Neural crest cell (in vitro differentiated cells): ENCODE results near the gene KIAA1217. TPM values are rescaled to one million over a fixed set of nuclear protein-coding genes. Genes with fewer than 3 reads are reported as not detected.
A peak's percentile ranks its signal among the peaks of the same experiment; 100 is the strongest.

Experiments
- DNase-seq: peaks from one replicate; pipeline ENCODE4 v3.0.0; 2021; ENCODE audit warnings: low read depth, mixed read lengths, low spot score
- H3K27ac Mint-ChIP-seq: one replicate; pipeline ENCODE4 v1.8.0; 2021; ENCODE audit warnings: mild to moderate bottlenecking, mixed read lengths; ENCODE audit not compliant: unreplicated experiment
- H3K27me3 Mint-ChIP-seq: 2 replicates; pipeline ENCODE4 v1.8.0; 2021; ENCODE audit warnings: low read depth, mild to moderate bottlenecking, mixed read lengths
- H3K36me3 Mint-ChIP-seq: 2 replicates; pipeline ENCODE4 v1.8.0; 2021; ENCODE audit warnings: low read depth, mild to moderate bottlenecking, mixed read lengths
- H3K4me1 Mint-ChIP-seq: 2 replicates; pipeline ENCODE4 v1.8.0; 2021; ENCODE audit warnings: mixed read lengths
- H3K4me3 Mint-ChIP-seq: one replicate; pipeline ENCODE4 v1.8.0; 2021; ENCODE audit warnings: mild to moderate bottlenecking, mixed read lengths
- H3K9me3 Mint-ChIP-seq: 2 replicates; pipeline ENCODE4 v1.8.0; 2021; ENCODE audit warnings: mixed read lengths
- total RNA-seq: library from RNA; stranded (reverse); gene quantifications from 2 replicates; pipeline ENCODE4 v1.2.1, GENCODE V29; 2021
- TF ChIP-seq, protein P1 (sequence below): fragments of 200-600 bp; sonication (generic); conservative IDR thresholded peaks from 2 replicates; pipeline ENCODE4 v1.5.0; 2021; ENCODE audit warnings: antibody characterized with exemption, mild to moderate bottlenecking

Gene KIAA1217
- total RNA-seq, 1 donor from 2014 or later = 10.5 TPM

DNA sequence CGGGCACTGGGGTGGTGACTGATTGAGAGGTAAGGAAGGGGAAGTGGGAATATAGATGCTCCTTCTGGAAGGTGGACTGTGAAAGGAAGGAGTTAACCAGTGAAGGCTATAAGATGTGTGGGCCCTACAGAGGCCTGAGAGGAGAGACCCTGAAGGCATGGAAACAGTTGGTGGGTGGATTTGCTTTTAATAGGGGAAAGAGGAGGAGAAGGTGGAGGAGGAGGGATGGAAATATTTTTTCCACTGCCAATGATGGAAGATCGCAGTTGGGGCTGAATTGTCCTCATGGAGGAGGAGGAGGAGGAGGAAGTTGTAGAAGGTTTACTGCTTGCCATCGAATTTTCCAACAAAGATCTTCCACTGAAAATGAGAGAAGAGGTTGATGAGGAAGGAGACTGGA lies 80.3 kb downstream of the KIAA1217 start:
- no peak for DNase-seq
- Mint-ChIP-seq H3K27ac (peak overlapping the region; percentile 54), H3K4me1 (peaks cover 2% of the 10 kb centered on the region), H3K9me3 (peaks cover 15% of the 10 kb centered on the region), H3K4me3 (no peak overlapping the region), H3K36me3 (peaks cover 24% of the 10 kb centered on the region), H3K27me3 (no peaks in the 10 kb centered on the region)
- TF ChIP-seq, protein P1, sequence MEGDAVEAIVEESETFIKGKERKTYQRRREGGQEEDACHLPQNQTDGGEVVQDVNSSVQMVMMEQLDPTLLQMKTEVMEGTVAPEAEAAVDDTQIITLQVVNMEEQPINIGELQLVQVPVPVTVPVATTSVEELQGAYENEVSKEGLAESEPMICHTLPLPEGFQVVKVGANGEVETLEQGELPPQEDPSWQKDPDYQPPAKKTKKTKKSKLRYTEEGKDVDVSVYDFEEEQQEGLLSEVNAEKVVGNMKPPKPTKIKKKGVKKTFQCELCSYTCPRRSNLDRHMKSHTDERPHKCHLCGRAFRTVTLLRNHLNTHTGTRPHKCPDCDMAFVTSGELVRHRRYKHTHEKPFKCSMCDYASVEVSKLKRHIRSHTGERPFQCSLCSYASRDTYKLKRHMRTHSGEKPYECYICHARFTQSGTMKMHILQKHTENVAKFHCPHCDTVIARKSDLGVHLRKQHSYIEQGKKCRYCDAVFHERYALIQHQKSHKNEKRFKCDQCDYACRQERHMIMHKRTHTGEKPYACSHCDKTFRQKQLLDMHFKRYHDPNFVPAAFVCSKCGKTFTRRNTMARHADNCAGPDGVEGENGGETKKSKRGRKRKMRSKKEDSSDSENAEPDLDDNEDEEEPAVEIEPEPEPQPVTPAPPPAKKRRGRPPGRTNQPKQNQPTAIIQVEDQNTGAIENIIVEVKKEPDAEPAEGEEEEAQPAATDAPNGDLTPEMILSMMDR = no peak

DNA sequence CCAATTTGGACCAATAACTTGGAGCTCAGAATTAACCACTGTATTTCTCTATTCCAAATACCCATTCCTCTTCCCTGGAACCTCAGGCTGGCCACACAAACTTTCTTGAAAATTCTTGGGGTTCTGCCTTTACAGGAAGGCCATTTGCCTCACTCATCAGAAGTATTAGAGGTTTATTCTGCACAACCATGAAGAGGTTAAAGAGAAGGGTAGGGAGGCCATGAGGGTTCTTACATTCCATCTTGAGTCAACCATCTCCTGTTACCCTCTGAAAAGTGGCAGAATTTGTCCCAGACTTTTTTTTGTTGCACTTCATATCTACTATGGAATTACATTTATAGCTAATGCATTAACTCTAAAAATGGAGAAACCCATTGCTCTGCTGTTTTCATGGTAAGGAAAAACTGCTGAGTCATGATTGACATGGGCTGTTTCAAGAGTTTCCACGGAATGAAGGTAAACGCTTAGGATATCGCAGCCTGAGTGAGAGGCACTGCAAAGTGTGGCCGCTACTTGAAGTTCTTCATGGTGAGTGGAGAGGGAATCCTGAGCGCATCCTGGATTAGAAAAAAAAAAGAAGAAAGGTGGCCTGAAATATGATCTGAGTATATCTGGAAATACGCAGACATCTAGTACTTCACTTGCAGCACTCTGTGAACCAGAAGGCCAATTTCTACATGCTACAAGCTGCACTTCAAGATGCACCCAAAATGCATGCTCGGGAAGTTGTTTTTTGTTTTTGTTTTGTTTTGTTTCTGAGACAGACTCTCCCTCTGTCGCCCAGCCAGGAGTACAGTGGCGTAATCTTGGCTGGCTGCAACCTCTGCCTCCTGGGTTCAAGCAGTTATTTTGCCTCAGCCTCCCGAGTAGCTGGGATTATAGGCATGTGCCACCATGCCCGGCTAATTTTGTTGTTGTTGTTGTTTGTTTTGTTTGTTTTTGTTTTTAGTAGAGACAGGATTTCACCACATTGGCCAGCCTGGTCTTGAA lies 83.7 kb downstream of the KIAA1217 start:
- TF ChIP-seq, protein P1 = no peak
- Mint-ChIP-seq H3K27me3 (no peaks in the 10 kb centered on the region), H3K9me3 (peaks cover 12% of the 10 kb centered on the region), H3K4me1 (peaks cover 3% of the 10 kb centered on the region), H3K4me3 (no peak overlapping the region), H3K36me3 (peaks cover 15% of the 10 kb centered on the region), H3K27ac (no peak overlapping the region)
- DNase-seq = no peak

DNA sequence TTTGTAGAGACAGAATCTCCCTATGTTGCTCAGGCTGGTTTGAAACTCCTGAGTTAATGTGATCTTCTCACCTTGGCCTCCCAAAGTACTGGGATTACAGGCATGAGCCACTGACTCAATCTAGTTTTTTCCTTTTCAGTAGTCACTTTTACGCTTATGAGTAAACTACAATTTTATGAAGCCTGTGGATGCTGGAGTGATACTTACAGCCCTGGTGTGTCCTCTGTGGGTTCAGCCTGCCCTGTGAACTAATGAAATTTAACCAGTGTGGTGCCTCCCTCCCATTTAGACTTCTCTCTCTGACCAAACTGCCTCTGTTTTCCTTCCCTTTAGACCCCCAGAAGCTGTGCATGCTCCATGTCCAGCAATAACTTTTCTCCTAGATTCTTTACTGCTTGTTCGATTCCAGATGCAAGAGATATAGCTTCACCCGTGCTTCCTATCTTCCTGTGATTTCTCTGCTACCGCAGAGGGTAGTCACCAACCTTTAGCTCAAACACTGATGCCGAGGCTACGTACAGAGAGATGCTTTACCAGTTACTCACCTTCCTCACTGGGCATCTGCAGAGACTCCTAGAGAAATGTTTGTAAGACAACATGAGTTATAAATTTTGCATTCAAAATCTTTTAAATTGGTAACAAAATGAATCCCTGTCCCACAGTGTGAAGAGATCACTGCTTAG lies 90.8 kb downstream of the KIAA1217 start:
- Mint-ChIP-seq H3K36me3 (peaks cover under 1% of the 10 kb centered on the region), H3K27ac (peak overlapping the region; percentile 48), H3K4me3 (no peak overlapping the region), H3K9me3 (peaks cover 2% of the 10 kb centered on the region), H3K27me3 (no peaks in the 10 kb centered on the region), H3K4me1 (no peaks in the 10 kb centered on the region)
- TF ChIP-seq, protein P1 = no peak
- DNase-seq = no peak

DNA sequence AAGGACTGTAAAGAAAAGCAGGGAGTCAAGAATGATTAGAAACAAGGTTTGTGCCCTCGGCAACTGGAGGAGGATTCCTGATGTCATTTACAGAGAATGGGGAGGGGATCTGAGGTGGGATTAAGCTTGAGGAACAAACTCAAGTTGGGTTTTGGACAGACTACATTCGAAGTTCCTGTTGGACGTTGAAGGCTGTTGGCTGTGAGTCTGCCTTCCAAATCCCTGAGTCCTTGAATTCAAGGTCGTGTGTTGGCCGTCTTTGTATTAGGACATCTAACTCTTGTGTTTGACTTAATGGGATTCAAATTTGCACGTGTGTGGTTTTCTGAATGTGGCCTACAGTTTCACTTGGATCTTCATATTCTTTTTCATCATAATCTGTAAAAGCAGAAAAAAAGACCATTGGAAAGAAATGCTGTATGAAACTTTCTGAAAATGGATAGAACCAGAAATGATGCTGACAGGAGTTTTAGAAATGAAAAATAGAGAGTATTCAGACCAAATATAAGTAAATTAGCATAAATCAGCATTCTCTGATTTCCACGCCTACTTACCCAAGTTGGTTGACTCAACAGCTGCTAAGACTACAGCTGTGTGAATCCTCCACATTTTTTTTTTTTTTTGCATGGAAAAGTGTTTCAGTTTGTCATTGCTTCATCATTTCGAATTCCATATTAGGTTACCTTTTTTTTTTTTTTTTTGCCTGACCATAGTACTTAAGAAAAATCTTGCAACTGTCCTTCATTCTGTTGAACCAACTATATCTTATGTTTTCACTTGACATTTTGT lies 94.8 kb downstream of the KIAA1217 start:
- Mint-ChIP-seq H3K4me1 (peaks cover 22% of the 10 kb centered on the region), H3K9me3 (peaks cover 8% of the 10 kb centered on the region), H3K4me3 (no peak overlapping the region), H3K27me3 (no peaks in the 10 kb centered on the region), H3K36me3 (peaks cover 8% of the 10 kb centered on the region), H3K27ac (no peak overlapping the region)
- DNase-seq = no peak
- TF ChIP-seq, protein P1 = no peak
